GM18505 (cell line): ENCODE data around the gene PRRT1.
"Not testable (repeated sequence)": the region's sequence is repeated elsewhere in the genome, so short reads cannot be mapped to it uniquely, and the experiment has no call there.

Experiments used
- ATAC-seq: cut with Tn5 transposase; IDR thresholded peaks from one replicate; pipeline ENCODE4 v1.9.1; 2021; ENCODE audit not compliant: unreplicated experiment
- POLR2A ChIP-seq: IDR thresholded peaks from 4 replicates; pipeline ENCODE4 v1.6.1; 2011; ENCODE audit warnings: borderline replicate concordance; ENCODE audit not compliant: insufficient read depth, insufficient read length; ENCODE audit errors: extremely low read depth

The PRRT1 gene

GRCh38 chr6:32151863-32152768 is at the start of gene PRRT1:
PRRT1 (minus strand) TSS chr6:32151939; CDS start chr6:32151827, 112 bp downstream.
- TF ChIP-seq POLR2A = no peak
- ATAC-seq = no peak

GRCh38 chr6:32200711-32201475 is 49.2 kb upstream of the PRRT1 start:
- no peak for ATAC-seq
- no peak for TF ChIP-seq POLR2A

- no peak for ATAC-seq
Measured at GRCh38 chr6:32198866-32199265, 47.1 kb upstream of the PRRT1 start.

GRCh38 chr6:32198345-32198696 is 46.6 kb upstream of the PRRT1 start:
- no peak for ATAC-seq
- no peak for TF ChIP-seq POLR2A

More at GRCh38 chr6:32198866-32199265, 47.1 kb upstream of the PRRT1 start:
- no peak for TF ChIP-seq POLR2A

- no peak for ATAC-seq
- TF ChIP-seq POLR2A = no peak
Measured at GRCh38 chr6:32196682-32197616, 45.2 kb upstream of the PRRT1 start.

- ATAC-seq = peak; percentile 79
- TF ChIP-seq POLR2A = peak; percentile 88
Measured at GRCh38 chr6:32195902-32196681, 44.4 kb upstream of the PRRT1 start.

- TF ChIP-seq POLR2A = no peak
- peak; percentile 65 for ATAC-seq
Measured at GRCh38 chr6:32195652-32195901, 43.8 kb upstream of the PRRT1 start.

GRCh38 chr6:32194825-32195651 is 43.3 kb upstream of the PRRT1 start:
- peak; percentile 68 for TF ChIP-seq POLR2A
- no peak for ATAC-seq

- ATAC-seq = no peak
- no peak for TF ChIP-seq POLR2A
Measured at GRCh38 chr6:32194388-32194787, 42.6 kb upstream of the PRRT1 start.

- not testable (repeated sequence) for ATAC-seq
Measured at GRCh38 chr6:32193096-32193495, 41.4 kb upstream of the PRRT1 start.

- TF ChIP-seq POLR2A = peak; percentile 72
- no peak for ATAC-seq
Measured at GRCh38 chr6:32192608-32193039, 40.9 kb upstream of the PRRT1 start, which contains the start of gene GPSM3. GPSM3 (minus strand) TSS chr6:32192643; CDS start chr6:32192513, 130 bp downstream.

- TF ChIP-seq POLR2A = peak; percentile 41
- ATAC-seq = no peak
Measured at GRCh38 chr6:32191696-32192607, 40.2 kb upstream of the PRRT1 start.
